Kidney epithelial cell (primary cell): ENCODE measurements around the gene NAPEPLD. TPM values are rescaled to one million over a fixed set of nuclear protein-coding genes. Genes with fewer than 3 reads are reported as not detected.
"Not testable (repeated sequence)": the region's sequence is repeated elsewhere in the genome, so short reads cannot be mapped to it uniquely, and the experiment has no call there.

Experiments used
- DNase-seq: peaks from one replicate; pipeline ENCODE4 v3.0.0-alpha.2; 2010; ENCODE audit warnings: low read depth
- H3K27me3 ChIP-seq: 2 replicates; pipeline ENCODE4 v1.6.0; 2011; ENCODE audit warnings: low read length; ENCODE audit not compliant: control insufficient read depth, insufficient read depth
- H3K36me3 ChIP-seq: 2 replicates; pipeline ENCODE4 v1.5.1; 2011; ENCODE audit warnings: low read length; ENCODE audit not compliant: control insufficient read depth, insufficient read depth
- H3K4me3 ChIP-seq: 2 replicates; pipeline ENCODE4 v1.5.1; 2011; ENCODE audit warnings: low read depth, mild to moderate bottlenecking, control low read depth, low read length
- total RNA-seq: library from RNA; depleted of rRNA; stranded (reverse); fragments of >200 nt; gene quantifications from 2 replicates; pipeline ENCODE4 v1.2.3, GENCODE V29; 2015
- TF ChIP-seq, protein P1 (sequence below): IDR thresholded peaks from 2 replicates; pipeline ENCODE4 v1.5.1; 2011; ENCODE audit warnings: mild to moderate bottlenecking, moderate library complexity, low read length, control low read depth, inconsistent platforms; ENCODE audit not compliant: insufficient read depth, poor library complexity, severe bottlenecking

The NAPEPLD gene
- total RNA-seq, 1 donor from 2014 or later: 9.6 TPM

DNA sequence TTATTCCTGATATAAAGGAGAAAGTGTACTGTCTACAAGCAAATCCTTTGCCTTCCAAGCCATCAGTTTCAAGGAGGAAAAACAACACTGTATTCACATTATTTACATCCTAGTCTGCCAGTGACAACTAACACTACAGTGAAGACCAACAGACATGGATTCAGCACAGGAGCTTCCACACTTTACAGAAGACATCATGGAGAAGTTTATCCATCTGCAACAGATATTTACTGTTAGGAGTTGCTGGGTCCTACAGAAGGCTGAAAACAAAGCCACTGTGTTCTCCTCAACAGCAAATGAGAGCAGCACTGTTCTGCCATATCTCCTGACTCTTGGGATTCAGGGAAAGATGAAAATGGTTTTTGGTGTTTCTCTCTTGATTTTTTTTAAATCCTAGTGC lies 31.9 kb downstream of the NAPEPLD start:
- TF ChIP-seq, protein P1, sequence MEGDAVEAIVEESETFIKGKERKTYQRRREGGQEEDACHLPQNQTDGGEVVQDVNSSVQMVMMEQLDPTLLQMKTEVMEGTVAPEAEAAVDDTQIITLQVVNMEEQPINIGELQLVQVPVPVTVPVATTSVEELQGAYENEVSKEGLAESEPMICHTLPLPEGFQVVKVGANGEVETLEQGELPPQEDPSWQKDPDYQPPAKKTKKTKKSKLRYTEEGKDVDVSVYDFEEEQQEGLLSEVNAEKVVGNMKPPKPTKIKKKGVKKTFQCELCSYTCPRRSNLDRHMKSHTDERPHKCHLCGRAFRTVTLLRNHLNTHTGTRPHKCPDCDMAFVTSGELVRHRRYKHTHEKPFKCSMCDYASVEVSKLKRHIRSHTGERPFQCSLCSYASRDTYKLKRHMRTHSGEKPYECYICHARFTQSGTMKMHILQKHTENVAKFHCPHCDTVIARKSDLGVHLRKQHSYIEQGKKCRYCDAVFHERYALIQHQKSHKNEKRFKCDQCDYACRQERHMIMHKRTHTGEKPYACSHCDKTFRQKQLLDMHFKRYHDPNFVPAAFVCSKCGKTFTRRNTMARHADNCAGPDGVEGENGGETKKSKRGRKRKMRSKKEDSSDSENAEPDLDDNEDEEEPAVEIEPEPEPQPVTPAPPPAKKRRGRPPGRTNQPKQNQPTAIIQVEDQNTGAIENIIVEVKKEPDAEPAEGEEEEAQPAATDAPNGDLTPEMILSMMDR: no peak

DNA sequence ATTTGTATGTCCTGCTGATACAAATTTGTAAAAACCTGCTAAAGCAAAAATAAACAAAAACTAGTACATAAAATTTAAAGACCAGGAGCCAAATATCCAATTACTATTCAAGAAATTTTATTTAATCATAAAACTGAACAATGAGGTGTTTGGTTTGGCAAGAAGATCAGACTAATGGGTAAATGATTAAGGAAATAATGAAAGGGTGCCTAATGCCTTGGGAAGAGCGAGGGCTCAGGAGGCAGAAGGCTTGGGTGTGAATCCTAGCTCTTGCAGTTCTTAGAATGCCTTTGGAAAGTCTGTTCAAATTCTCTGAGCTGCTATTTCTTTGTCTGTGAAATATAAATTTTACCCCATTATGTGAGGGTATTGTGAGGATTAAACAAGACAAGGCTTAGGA lies 32.4 kb downstream of the NAPEPLD start:
- Histone ChIP-seq H3K4me3 (no peak overlapping the region), H3K27me3 (no peaks in the 10 kb centered on the region), H3K36me3 (no peaks in the 10 kb centered on the region)
- TF ChIP-seq, protein P1: no peak
- no peak for DNase-seq

More for the DNA sequence above, 31.9 kb downstream of the NAPEPLD start:
- Histone ChIP-seq H3K4me3 (no peak overlapping the region), H3K27me3 (no peaks in the 10 kb centered on the region), H3K36me3 (no peaks in the 10 kb centered on the region)
- no peak for DNase-seq

DNA sequence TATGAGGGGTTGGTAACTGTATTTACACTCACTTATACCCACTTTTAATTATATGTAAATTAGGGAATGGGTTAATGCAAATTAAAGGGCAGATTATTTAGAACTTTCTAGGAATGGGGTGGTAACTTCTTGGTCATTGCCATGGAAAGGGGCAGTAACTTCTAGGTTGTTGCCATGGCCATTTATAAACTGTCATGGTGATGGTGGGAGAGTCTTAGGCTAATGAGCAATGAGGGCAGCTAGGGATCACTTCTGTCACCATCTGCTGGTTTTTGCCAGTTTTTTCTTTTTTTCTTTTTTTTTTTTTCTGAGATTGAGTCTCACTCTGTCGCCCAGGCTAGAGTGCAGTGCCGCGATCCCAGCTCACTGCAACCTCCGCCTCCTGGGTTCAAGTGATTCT lies 33.1 kb downstream of the NAPEPLD start:
- TF ChIP-seq, protein P1: no peak
- H3K27me3 ChIP-seq: no peaks in the 10 kb centered on the region
- H3K4me3 ChIP-seq: no peak overlapping the region
- H3K36me3 ChIP-seq: no peaks in the 10 kb centered on the region
- DNase-seq: no peak

DNA sequence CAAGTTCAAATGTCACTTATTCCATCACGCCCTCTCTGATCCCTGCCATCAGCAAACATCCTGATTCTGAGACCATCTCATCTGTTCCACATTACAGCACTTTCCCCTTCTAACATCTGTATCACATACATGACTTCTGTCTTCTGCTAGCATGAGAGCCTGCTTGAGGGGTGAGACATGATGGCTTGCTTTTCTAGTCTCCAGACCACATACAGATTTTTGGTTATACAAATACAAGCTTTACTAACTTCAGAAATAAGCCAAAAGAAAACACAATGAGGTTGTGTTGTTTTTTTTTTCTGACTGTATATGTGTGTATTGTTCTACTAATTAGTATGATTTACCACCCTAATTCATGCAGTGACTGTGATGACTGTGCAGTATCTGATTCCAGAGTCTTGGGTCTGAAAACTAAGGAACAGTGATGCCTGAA lies 34.3 kb downstream of the NAPEPLD start:
- no peak for DNase-seq
- TF ChIP-seq, protein P1: no peak
- Histone ChIP-seq H3K27me3 (no peaks in the 10 kb centered on the region), H3K36me3 (no peaks in the 10 kb centered on the region), H3K4me3 (no peak overlapping the region)

DNA sequence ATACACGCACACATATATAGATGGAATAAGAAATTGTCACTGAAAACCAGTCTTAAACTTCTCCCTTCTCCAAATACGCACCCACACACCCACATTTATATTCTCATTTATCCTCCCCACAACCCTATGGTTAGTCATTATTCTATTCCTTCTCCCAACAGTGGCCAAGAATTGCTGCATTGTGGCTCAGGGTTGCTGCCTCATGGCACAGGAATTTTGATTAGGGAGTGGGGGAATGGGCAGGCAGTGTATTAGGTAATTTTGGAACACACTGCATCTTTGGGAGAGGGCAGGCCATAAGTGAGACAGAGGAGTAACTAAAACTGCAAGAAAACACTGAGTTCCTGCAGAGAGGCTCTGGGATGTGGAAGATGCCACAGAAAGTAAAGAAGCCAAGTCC lies 35.7 kb downstream of the NAPEPLD start:
- Histone ChIP-seq H3K4me3 (no peak overlapping the region), H3K36me3 (no peaks in the 10 kb centered on the region), H3K27me3 (no peaks in the 10 kb centered on the region)
- TF ChIP-seq, protein P1: no peak
- DNase-seq: peak; percentile 70

DNA sequence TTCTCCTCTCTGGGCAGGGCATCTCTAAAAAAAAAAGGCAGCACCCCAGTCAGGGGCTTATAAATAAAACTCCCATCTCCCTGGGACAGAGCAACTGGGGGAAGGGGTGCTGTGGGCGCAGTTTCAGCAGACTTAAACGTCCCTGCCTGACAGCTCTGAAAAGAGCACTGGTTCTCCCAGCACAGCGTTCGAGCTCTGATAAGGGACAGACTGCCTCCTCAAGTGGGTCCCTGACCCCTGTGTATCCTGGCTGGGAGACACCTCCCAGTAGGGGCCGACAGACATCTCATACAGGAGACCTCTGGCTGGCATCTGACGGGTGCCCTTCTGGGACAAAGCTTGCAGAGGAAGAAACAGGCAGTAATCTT lies 42.2 kb downstream of the NAPEPLD start:
- DNase-seq, H3K4me3 ChIP-seq, H3K27me3 ChIP-seq, H3K36me3 ChIP-seq: not testable (repeated sequence)
